GM21529 (cell line): ENCODE measurements around the gene MEGF10.

ENCODE experiments used
- ATAC-seq: cut with Tn5 transposase; IDR thresholded peaks from one replicate; pipeline ENCODE4 v1.9.1; 2021; ENCODE audit not compliant: unreplicated experiment

Gene MEGF10

GRCh38 chr5:127431977-127432585 is 141.5 kb downstream of the MEGF10 start:
- ATAC-seq: no peak

DNA sequence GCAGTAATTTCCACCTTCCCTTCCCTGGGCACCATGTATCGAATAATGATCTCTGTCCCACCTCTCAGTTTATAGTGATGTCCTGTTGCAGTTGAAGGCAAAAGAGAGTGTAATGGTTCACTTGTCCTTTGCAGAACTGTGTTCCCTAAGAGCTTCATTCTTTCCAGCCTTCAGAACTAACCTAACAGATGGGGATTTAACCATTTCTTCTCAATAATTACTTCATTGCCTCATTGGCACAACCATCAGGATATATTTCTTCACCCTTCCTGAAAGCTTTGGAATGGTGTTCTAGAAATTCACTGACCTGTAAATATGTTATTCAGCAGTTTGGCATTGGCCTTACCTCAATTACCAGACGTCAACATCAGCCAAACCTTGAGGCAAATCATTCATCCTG is 142.9 kb downstream of the MEGF10 start:
- no peak for ATAC-seq

- ATAC-seq: no peak
Observed at GRCh38 chr5:127434588-127434987, 144.0 kb downstream of the MEGF10 start.

GRCh38 chr5:127435821-127436220 is 145.2 kb downstream of the MEGF10 start:
- ATAC-seq: no peak

GRCh38 chr5:127439644-127440043 is 149.0 kb downstream of the MEGF10 start:
- no peak for ATAC-seq

- no peak for ATAC-seq
Observed at GRCh38 chr5:127440831-127441230, 150.2 kb downstream of the MEGF10 start.

DNA sequence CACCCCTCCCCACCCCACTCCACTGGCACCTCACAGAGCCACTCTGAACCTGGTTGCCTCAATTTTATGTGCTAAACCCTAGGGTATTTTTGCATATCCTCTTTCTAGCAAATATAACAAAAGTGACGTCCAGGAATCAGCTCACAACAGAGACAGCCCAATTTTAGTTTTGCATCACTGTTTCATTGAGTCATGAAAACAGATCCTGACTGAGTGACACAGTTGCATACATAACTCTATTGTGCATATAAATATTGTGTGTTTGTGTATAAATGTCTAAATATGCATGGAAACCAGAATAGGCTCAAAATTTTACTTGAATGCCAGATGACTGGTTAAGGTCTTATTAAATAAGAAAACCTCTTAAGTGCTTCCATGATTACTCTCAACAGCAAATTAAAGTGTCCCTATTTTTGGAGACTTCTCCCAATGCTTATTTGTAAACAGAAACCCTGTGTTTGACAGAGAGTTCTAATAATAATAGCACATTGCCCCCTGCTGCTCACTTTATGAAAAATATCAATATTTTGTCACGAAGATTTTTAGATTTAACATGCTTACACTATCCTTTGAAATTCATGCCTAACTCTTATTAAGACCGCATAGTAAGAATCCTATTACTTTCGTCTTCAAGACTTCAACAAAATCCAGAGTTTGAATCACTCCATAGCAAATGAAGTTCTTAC is 151.3 kb downstream of the MEGF10 start:
- no peak for ATAC-seq

GRCh38 chr5:127444171-127444570 is 153.6 kb downstream of the MEGF10 start:
- ATAC-seq: no peak

- no peak for ATAC-seq
Observed at GRCh38 chr5:127445328-127445727, 154.7 kb downstream of the MEGF10 start.

DNA sequence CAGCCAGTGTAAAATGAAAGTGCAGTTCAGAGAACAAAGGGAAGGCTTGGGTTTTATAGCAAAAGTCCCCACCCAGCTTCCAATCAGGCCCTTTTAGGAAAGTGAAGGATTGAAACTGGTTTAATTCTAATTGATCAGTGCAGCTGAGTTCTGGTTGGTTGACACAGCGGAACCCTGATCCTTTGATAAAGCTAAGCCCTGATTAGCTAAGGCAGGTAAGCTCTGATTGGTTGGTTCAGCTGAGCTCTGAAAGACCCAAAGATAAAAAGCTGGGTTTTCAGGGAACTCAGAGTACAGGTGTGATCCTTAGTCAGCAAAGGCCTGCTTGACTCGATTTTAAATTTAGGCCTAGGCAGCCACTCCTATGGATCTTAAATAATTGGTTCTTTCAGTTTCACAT is 156.0 kb downstream of the MEGF10 start:
- ATAC-seq: no peak

DNA sequence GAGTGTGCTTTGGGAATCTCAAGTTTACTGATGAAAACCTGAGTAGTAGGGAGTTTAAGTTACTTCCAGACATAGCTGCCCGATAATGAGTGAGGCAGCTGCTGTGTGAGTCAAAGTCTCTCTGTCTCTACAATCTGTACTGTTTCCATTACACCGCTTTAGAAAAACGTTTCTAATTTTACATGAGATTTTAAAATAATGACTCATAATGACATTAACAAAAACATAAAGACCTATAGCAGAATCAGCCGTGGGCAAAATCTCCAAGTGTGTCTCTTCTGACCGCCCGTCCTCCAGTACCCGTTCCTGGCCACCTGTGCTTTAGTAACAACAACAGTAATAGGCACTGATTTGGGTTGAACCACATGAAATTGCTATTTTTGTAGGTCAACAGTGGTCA is 157.2 kb downstream of the MEGF10 start:
- ATAC-seq: no peak

DNA sequence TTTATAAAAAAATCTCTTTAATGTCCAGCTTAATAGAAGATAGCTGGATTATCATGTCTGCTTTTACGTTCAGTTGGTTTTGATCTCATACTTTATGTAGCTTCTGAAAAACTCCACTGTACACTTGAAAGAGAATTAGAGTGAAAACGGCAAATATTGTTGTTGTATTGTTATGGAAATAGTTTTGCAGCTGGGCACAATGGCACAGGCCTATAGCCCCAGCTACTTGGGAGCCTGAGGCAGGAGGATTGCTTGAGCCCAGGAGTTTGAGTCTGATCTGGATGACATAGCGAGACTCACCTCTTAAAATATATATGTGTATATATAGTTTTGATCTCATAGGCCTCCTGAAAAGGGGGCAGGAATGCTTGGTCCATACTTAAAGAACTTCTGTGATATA is 159.4 kb downstream of the MEGF10 start:
- ATAC-seq: no peak

GRCh38 chr5:127451096-127451495 is 160.5 kb downstream of the MEGF10 start:
- no peak for ATAC-seq

DNA sequence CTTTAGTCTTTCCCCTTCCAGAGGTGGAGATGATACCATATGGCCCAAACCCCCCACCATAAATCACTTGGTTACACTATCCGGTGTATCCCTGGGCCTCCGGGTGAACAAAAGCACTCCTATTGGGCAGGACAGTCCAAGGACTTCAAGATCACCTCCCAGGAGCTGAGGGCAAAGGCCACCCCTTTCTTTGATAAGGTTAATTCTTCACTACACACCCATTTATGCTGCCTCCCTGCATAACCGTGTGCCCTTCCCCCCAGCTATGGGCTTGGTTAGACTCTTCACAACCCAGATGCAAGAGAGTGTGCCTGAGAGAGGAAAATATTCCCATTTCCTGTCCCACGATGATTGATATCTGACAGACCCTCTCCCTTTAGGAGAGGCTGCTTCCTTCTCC is 162.0 kb downstream of the MEGF10 start:
- no peak for ATAC-seq

DNA sequence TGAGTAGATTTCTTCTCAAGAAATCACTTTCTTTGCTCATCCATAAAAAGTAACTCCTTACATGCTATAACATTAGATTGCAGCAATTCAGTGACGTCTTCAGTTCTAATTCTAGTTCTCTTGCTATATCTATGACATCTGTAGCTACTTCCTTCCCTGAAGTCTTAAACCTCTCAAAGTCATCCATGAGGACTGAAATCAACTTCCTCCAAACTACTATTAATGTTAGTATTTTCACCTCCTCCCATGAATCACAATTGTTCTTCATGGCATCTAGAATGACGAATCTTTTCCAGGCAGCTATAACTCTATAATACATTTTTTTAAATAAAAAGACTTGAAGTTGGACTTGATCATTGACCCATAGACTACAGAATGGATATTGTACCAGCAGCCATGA is 180.6 kb downstream of the MEGF10 start:
- no peak for ATAC-seq

GRCh38 chr5:127472700-127473099 is 182.1 kb downstream of the MEGF10 start:
- ATAC-seq: no peak

- ATAC-seq: no peak
Observed at GRCh38 chr5:127486471-127486870, 195.9 kb downstream of the MEGF10 start.

DNA sequence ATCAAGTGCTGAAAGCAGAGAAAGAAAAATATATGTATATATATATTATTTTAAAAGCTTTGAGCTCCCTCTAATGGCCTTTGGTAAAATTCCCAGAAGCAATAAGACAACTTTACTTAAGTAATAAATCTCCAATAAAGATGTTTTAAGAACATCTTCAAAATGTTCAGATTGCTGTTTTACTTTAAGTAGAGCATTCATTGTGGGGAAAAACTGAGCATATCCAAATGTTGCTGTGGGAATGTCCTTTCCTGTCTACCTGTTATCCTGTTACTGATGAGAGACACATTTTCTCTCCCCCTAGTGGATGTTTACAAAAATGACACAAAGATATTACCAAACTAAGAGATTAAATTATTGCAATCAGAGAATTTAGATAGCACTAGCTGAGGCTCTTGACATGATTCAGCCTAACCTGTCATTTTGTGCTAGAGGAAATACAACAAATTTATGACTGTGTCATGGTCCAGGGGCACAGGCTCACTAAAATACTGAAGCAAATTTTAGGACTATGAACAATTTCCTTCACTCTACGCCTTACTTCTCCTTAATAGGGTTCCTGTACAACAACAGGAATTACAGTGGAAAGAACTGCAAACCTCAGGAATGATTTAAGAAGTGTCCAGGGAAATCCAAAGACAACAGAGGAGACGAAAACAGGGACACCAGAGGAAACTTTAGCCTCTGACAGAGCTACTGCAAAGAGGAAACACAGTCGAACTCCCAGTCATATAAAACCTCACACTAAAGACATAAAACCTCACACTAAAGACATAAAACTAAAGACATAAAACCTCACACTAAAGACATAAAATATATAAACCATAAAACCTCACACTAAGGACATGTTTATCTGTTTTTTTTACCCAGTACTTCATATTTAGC is 202.5 kb downstream of the MEGF10 start:
- peak; percentile 83 for ATAC-seq

- ATAC-seq: no peak
Observed at GRCh38 chr5:127498548-127498947, 208.0 kb downstream of the MEGF10 start.

DNA sequence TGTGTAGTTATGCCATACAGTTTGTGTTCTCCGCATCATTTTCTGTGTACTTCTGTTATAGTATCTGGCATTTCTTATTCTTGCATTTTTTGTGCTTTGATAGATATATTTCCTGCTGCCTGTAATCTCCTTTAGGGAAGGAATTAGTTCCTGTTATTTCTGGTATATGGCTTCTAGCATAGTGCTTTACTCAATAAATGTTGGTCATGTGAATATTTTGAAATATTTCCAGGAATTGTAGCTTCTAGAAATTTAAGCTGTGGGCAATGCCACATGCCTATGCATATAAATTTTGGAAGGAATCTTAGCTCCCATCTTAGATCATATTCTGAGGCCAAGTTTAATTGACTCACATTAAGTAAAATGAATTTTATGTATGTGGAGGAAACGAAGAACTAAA is 215.3 kb downstream of the MEGF10 start:
- no peak for ATAC-seq

GRCh38 chr5:127506616-127507015 is 216.0 kb downstream of the MEGF10 start:
- ATAC-seq: no peak
